Coronary artery (tissue), 2 donors: ENCODE results near the gene C15orf40.
A peak's percentile ranks its signal among the peaks of the same experiment; 100 is the strongest.

Experiments used
- DNase-seq: peaks from one replicate; pipeline ENCODE4 v3.0.0-alpha.2; 2017; ENCODE audit warnings: low spot score
- H3K27ac ChIP-seq, 2 donors: fragments of 200-600 bp; sonication (generic); one replicate each; pipeline ENCODE4 v1.5.1; 2016 to 2019
- H3K4me3 ChIP-seq: fragments of 200-600 bp; sonication (generic); 2 replicates; pipeline ENCODE4 v1.5.1; 2016; ENCODE audit warnings: mild to moderate bottlenecking, moderate library complexity
- CTCF ChIP-seq: fragments of 200-600 bp; sonication (generic); IDR thresholded peaks from one replicate; pipeline ENCODE4 v1.5.1; 2019; ENCODE audit warnings: antibody characterized with exemption

Gene C15orf40

GRCh38 chr15:83011271-83012075 lies at the start of gene C15orf40:
C15orf40 (minus strand) TSS chr15:83011639; CDS start chr15:83011607, 32 bp downstream.
- Histone ChIP-seq H3K4me3 (peak within 1 kb of the TSS; percentile 85), H3K27ac (peak within 1 kb of the TSS; percentile 65 to 87)
- peak; percentile 42 for TF ChIP-seq CTCF
- DNase-seq = peak; percentile 88

GRCh38 chr15:83057696-83058376 lies 46.4 kb upstream of the C15orf40 start:
- H3K27ac ChIP-seq = no peak overlapping the region
- no peak for DNase-seq
- TF ChIP-seq CTCF = no peak
- H3K4me3 ChIP-seq = no peak overlapping the region

- no peak for TF ChIP-seq CTCF
- no peak for DNase-seq
- Histone ChIP-seq H3K4me3 (no peak overlapping the region), H3K27ac (no peak overlapping the region)
Observed at GRCh38 chr15:83057002-83057401, 45.6 kb upstream of the C15orf40 start.

- Histone ChIP-seq H3K27ac (no peak overlapping the region), H3K4me3 (no peak overlapping the region)
- TF ChIP-seq CTCF = no peak
- DNase-seq = no peak
Observed at GRCh38 chr15:83053151-83053550, 41.7 kb upstream of the C15orf40 start.

- Histone ChIP-seq H3K4me3 (no peak overlapping the region), H3K27ac (no peak overlapping the region)
- no peak for DNase-seq
- TF ChIP-seq CTCF = no peak
Observed at GRCh38 chr15:83046558-83047127, 35.2 kb upstream of the C15orf40 start.

- DNase-seq = no peak
- Histone ChIP-seq H3K4me3 (no peak overlapping the region), H3K27ac (no peak overlapping the region)
- TF ChIP-seq CTCF = no peak
Observed at GRCh38 chr15:83044156-83044555, 32.7 kb upstream of the C15orf40 start.
